D341Med (cell line): ENCODE data around the gene TEX54.

Experiments
- DNase-seq: peaks from one replicate; pipeline ENCODE4 v3.0.0; 2012; ENCODE audit warnings: low spot score

The TEX54 gene

DNA sequence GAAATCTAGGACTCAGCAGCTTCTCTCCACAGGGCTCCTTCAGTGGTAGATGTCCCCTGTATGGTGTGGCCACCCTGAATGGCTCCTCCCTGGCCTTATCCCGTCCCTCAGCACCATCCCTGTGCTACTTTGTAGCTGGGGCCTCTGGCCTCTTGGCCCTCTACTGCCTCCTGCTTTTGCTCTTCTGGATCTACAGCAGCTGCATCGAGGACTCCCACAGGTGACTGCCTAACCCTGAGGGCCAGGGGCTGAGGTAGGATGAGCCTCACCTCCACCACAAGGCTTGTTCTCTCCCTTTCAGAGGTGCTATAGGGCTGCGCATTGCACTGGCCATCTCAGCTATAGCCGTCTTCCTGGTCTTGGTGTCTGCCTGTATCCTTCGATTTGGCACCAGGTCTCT lies 43.6 kb downstream of the TEX54 start:
- DNase-seq, result no peak

DNA sequence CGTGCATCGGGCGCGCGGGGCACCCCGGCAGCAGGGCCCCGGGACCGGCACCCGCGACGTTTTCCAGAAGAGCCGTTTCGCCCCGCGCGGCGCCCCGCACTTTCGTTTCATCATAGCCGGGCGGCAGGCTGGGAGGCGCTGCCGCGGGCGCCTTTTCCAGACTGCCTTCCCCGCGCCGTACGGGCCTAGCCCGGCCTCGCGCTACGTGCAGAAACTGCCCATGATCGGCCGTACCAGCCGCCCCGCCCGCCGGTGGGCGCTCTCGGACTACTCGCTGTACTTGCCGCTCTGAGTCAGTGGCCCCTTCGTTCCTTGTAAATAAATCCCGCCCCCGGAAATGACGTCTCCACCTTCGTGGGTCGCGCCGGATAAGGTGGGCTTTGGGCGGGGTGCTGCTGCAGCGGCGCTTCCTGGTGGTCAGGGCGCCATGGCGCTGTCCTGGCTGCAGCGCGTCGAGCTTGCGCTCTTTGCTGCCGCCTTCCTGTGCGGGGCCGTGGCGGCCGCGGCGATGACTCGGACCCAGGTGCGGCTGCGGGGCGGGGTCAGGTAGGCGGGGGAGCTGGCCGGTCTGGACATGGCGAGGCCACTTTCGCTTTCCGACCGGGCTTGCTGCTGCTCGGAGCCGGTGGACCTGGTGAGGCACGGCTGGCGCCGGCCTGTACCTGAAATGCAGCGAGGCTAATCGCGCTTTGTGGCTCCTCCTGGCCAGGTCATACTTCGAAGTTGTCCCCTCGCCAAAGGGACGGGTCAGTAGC lies 45.5 kb downstream of the TEX54 start, which contains the start of gene TMEM179B:
Gene TMEM179B (plus strand): TSS at position 398 of the 755 bp plus-strand sequence. CDS start 30 bp downstream, at position 428.
- DNase-seq, result peak; percentile 93

DNA sequence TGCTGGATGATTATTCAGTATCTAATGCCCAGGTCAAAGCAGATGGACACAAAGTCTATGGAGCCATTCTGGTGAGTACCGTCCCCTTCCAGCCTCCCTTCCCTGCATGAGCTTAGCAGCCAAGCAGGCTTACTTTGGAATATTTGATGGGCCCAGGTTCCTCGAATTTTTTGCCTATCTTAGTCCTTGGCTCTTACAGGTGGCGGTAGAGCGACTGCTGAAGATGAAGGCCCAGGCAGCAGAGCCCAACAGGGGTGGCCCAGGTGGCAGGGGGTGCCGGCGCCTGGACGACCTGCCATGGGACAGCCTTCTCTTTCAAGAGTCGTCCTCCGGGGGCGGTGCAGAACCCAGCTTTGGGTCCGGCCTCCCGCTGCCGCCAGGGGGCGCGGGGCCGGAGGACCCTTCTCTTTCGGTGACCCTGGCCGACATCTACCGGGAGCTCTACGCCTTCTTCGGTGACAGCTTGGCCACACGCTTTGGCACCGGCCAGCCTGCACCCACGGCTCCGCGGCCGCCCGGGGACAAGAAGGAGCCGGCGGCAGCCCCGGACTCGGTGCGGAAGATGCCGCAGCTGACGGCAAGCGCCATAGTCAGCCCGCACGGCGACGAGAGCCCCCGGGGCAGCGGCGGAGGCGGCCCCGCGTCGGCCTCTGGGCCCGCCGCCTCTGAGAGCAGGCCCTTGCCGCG lies 46.2 kb downstream of the TEX54 start:
- peak; percentile 91 for DNase-seq

DNA sequence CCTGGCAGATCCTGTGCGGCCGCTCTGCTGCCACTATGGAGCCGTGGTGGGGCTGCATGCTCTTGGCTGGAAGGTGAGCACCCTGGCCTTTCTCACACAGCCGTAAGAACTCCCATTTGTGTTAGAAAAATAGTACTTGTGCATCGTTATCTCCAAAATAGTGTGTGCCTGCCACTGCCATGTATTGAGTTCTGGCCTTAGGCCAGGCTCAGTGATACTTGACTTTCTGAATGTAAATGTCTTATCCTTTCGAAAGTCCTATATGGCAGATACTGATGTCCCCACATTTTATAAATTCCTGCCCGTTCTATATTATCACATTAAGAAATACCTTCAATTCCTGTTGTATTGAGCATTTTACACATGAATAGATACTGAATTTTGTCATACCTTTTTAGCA lies 49.9 kb downstream of the TEX54 start:
- DNase-seq, result no peak
